Testis (tissue), 2 donors: Measurements from ENCODE around the gene MAGEB2.

ENCODE experiments used
- POLR2A ChIP-seq: fragments of 450-650 bp; IDR thresholded peaks from one replicate; pipeline ENCODE4 v1.6.1; 2017; ENCODE audit warnings: antibody characterized with exemption, mild to moderate bottlenecking, moderate library complexity
- TF ChIP-seq, protein P1 (sequence below), 3 experiments: fragments of 450-650 bp in 2 of 3; fragments of 200-600 bp in 1 of 3; sonication (generic) in 1 of 3; IDR thresholded peaks; one replicate each; pipeline ENCODE4 v1.5.1; 2016 to 2019; ENCODE audit warnings: antibody characterized with exemption in 3 of 3, mild to moderate bottlenecking in 2 of 3, moderate library complexity in 1 of 3

DNA sequence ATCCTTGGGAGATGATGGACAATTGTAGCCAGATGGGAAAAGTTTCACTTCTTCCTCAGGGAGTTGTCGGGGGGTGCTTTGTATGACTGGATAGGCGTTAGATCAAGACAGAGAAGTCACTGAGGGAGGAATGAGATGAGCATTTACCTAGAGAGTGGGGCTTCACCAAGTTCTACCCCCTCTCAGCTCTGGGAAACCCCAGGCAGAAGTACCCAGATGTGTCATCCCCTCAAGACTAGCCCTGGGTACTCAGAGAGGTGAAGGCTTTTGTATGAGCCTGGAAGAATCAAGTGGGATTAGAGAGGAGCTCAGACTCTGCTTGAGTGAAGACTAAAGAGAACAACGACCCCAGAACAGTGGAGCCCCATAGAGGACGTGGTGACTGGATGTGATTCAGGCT, 33.5 kb downstream of the MAGEB2 start:
- TF ChIP-seq POLR2A: no peak
- TF ChIP-seq, protein P1, sequence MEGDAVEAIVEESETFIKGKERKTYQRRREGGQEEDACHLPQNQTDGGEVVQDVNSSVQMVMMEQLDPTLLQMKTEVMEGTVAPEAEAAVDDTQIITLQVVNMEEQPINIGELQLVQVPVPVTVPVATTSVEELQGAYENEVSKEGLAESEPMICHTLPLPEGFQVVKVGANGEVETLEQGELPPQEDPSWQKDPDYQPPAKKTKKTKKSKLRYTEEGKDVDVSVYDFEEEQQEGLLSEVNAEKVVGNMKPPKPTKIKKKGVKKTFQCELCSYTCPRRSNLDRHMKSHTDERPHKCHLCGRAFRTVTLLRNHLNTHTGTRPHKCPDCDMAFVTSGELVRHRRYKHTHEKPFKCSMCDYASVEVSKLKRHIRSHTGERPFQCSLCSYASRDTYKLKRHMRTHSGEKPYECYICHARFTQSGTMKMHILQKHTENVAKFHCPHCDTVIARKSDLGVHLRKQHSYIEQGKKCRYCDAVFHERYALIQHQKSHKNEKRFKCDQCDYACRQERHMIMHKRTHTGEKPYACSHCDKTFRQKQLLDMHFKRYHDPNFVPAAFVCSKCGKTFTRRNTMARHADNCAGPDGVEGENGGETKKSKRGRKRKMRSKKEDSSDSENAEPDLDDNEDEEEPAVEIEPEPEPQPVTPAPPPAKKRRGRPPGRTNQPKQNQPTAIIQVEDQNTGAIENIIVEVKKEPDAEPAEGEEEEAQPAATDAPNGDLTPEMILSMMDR (IDR thresholded peaks at IDR 0.05): no peak
